WTC11 (cell line): ENCODE results near the gene STRIT1. TPM values are rescaled to one million over a fixed set of nuclear protein-coding genes. Genes with fewer than 3 reads are reported as not detected.

Source experiments
- ATAC-seq: fragments of 200-7000 bp; cut with Tn5 transposase; 2 replicates; pipeline ENCODE4 v1.10.0; 2021; ENCODE audit warnings: mild to moderate bottlenecking, moderate library complexity
- CTCF ChIA-PET: fragments of 300-600 bp; sonication (Branson Sonifier 250); formaldehyde crosslinking; loops from one replicate; lab custom pipeline; 2021; ENCODE audit warnings: antibody characterized with exemption; lab: Charles Lee
- POLR2A ChIA-PET: fragments of 350-600 bp; sonication (Branson Sonifier 250); formaldehyde crosslinking; loops from one replicate; lab custom pipeline; 2021; ENCODE audit warnings: antibody characterized with exemption; lab: Charles Lee
- DNase-seq: peaks from one replicate; pipeline ENCODE4 v3.0.0; 2021; ENCODE audit warnings: low spot score
- H3K27ac Mint-ChIP-seq: 2 replicates; pipeline ENCODE4 v1.8.0; 2021; ENCODE audit warnings: mixed read lengths
- H3K27me3 Mint-ChIP-seq: 2 replicates; pipeline ENCODE4 v1.8.0; 2021; ENCODE audit warnings: low read depth, mild to moderate bottlenecking, moderate library complexity, mixed read lengths
- H3K36me3 Mint-ChIP-seq: 2 replicates; pipeline ENCODE4 v1.8.0; 2021; ENCODE audit warnings: mixed read lengths
- H3K4me1 Mint-ChIP-seq: 2 replicates; pipeline ENCODE4 v1.8.0; 2022; ENCODE audit warnings: mixed read lengths
- H3K4me3 Mint-ChIP-seq: 2 replicates; pipeline ENCODE4 v1.8.0; 2021; ENCODE audit warnings: mild to moderate bottlenecking, moderate library complexity, mixed read lengths
- H3K9me3 Mint-ChIP-seq: 2 replicates; pipeline ENCODE4 v1.8.0; 2021; ENCODE audit warnings: mixed read lengths
- ETV6 ChIP-seq: sonication (generic); formaldehyde crosslinking; IDR thresholded peaks from 2 replicates; pipeline ENCODE4 v1.8.1; 2022; ENCODE audit warnings: mild to moderate bottlenecking, missing genetic modification reagents
- FOXK1 ChIP-seq: sonication (generic); formaldehyde crosslinking; IDR thresholded peaks from 2 replicates; pipeline ENCODE4 v1.8.0; 2022; ENCODE audit warnings: mild to moderate bottlenecking, moderate library complexity, missing genetic modification reagents
- NFYB ChIP-seq: sonication (generic); formaldehyde crosslinking; conservative IDR thresholded peaks from 2 replicates; pipeline ENCODE4 v1.8.0; 2022; ENCODE audit warnings: low read depth, missing genetic modification reagents
- PRRX2 ChIP-seq: fragments of 250-450 bp; sonication (Bioruptor Pico); IDR thresholded peaks from 2 replicates; pipeline ENCODE4 v1.8.0; 2021; ENCODE audit warnings: mild to moderate bottlenecking
- RORB ChIP-seq: fragments of 250-450 bp; sonication (Bioruptor Pico); IDR thresholded peaks from 2 replicates; pipeline ENCODE4 v1.9.0; 2021; ENCODE audit warnings: mild to moderate bottlenecking
- SP1 ChIP-seq: sonication (generic); formaldehyde crosslinking; conservative IDR thresholded peaks from 2 replicates; pipeline ENCODE4 v1.8.1; 2022; ENCODE audit warnings: missing genetic modification reagents
- TEAD4 ChIP-seq: sonication (generic); formaldehyde crosslinking; IDR thresholded peaks from 2 replicates; pipeline ENCODE4 v1.8.0; 2022; ENCODE audit warnings: mild to moderate bottlenecking, missing genetic modification reagents
- ZNF396 ChIP-seq: fragments of 250-450 bp; sonication (Bioruptor Pico); IDR thresholded peaks from 2 replicates; pipeline ENCODE4 v1.8.0; 2021; ENCODE audit warnings: mild to moderate bottlenecking, moderate library complexity, borderline replicate concordance
- total RNA-seq: library from RNA; stranded (reverse); gene quantifications from 3 replicates; pipeline ENCODE4 v1.2.3, GENCODE V29; 2021
- TF ChIP-seq, protein P1 (sequence below): sonication (generic); formaldehyde crosslinking; IDR thresholded peaks from 2 replicates; pipeline ENCODE4 v1.8.1; 2023; ENCODE audit warnings: mild to moderate bottlenecking, moderate library complexity, missing genetic modification reagents
- TF ChIP-seq, protein P2 (sequence below): sonication (generic); formaldehyde crosslinking; IDR thresholded peaks from 2 replicates; pipeline ENCODE4 v1.8.1; 2023; ENCODE audit warnings: mild to moderate bottlenecking, missing genetic modification reagents, borderline replicate concordance
- TF ChIP-seq, protein P3 (sequence below): sonication (generic); formaldehyde crosslinking; IDR thresholded peaks from 2 replicates; pipeline ENCODE4 v1.8.0; 2023; ENCODE audit warnings: missing genetic modification reagents
- TF ChIP-seq, protein P4 (sequence below): sonication (generic); formaldehyde crosslinking; IDR thresholded peaks from 2 replicates; pipeline ENCODE4 v1.8.1; 2022; ENCODE audit warnings: mild to moderate bottlenecking, missing genetic modification reagents, moderate library complexity, borderline replicate concordance
- TF ChIP-seq, protein P5 (sequence below): sonication (generic); formaldehyde crosslinking; IDR thresholded peaks from 2 replicates; pipeline ENCODE4 v1.8.0; 2023; ENCODE audit warnings: mild to moderate bottlenecking, missing genetic modification reagents
- TF ChIP-seq, protein P6 (sequence below): sonication (generic); formaldehyde crosslinking; conservative IDR thresholded peaks from 2 replicates; pipeline ENCODE4 v1.8.1; 2023; ENCODE audit warnings: mild to moderate bottlenecking, low read depth, missing genetic modification reagents, moderate library complexity
- TF ChIP-seq, protein P7 (sequence below): sonication (generic); formaldehyde crosslinking; IDR thresholded peaks from 2 replicates; pipeline ENCODE4 v1.8.0; 2023; ENCODE audit warnings: missing genetic modification reagents, mild to moderate bottlenecking, borderline replicate concordance

The STRIT1 gene
- total RNA-seq, 1 experiment from 2014 or later = 0.33 TPM

DNA sequence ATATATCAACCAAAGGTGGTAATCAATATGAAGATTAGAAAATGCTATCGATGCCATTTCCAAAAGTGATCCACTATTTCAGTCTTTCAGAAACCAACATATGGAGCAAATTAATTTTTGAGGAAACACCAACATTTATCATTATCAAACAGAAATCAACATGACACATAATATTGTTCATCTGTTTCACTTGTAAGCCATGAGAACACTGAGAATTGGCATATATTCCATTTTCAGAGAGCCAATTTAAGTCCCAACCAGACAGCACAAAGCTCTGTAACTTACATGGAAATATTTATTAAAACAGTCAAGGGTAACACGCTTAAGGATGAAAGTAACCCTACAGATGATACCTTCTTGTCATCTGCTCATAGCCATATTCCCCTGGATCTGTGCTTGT, 37.6 kb upstream of the STRIT1 start (continued):
- TF ChIP-seq, protein P1, sequence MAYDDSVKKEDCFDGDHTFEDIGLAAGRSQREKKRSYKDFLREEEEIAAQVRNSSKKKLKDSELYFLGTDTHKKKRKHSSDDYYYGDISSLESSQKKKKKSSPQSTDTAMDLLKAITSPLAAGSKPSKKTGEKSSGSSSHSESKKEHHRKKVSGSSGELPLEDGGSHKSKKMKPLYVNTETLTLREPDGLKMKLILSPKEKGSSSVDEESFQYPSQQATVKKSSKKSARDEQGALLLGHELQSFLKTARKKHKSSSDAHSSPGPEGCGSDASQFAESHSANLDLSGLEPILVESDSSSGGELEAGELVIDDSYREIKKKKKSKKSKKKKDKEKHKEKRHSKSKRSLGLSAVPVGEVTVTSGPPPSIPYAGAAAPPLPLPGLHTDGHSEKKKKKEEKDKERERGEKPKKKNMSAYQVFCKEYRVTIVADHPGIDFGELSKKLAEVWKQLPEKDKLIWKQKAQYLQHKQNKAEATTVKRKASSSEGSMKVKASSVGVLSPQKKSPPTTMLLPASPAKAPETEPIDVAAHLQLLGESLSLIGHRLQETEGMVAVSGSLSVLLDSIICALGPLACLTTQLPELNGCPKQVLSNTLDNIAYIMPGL (CRISPR knock-in tag) = no peak
- no peak for TF ChIP-seq ETV6
- no peak for TF ChIP-seq SP1 (CRISPR knock-in tag)

DNA sequence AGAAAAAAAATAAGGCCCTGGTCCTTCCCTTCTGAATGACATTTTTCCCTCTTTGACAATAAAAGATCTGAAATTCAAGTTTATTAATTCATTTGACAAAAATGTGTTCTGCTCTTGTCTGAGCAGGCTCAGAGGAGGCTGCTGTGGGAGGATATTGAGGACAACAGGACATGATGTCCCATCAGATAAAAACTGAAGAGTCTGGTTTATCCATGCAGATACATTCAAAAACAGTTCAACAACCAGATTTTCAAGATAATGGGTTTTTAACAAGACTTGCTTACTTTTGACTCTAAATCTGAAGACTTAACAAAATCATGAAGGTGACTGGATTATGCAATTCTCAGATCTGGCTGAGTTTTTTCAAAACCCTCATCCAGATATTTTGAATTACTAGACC, 36.9 kb upstream of the STRIT1 start:
- no peak overlapping the region for H3K4me3 Mint-ChIP-seq
- ChIA-PET POLR2A (no interaction called here), CTCF (no interaction called here)
- H3K36me3 Mint-ChIP-seq = no peaks in the 10 kb centered on the region
- no peak for DNase-seq
- no peak overlapping the region for H3K27ac Mint-ChIP-seq
- TF ChIP-seq, protein P2, sequence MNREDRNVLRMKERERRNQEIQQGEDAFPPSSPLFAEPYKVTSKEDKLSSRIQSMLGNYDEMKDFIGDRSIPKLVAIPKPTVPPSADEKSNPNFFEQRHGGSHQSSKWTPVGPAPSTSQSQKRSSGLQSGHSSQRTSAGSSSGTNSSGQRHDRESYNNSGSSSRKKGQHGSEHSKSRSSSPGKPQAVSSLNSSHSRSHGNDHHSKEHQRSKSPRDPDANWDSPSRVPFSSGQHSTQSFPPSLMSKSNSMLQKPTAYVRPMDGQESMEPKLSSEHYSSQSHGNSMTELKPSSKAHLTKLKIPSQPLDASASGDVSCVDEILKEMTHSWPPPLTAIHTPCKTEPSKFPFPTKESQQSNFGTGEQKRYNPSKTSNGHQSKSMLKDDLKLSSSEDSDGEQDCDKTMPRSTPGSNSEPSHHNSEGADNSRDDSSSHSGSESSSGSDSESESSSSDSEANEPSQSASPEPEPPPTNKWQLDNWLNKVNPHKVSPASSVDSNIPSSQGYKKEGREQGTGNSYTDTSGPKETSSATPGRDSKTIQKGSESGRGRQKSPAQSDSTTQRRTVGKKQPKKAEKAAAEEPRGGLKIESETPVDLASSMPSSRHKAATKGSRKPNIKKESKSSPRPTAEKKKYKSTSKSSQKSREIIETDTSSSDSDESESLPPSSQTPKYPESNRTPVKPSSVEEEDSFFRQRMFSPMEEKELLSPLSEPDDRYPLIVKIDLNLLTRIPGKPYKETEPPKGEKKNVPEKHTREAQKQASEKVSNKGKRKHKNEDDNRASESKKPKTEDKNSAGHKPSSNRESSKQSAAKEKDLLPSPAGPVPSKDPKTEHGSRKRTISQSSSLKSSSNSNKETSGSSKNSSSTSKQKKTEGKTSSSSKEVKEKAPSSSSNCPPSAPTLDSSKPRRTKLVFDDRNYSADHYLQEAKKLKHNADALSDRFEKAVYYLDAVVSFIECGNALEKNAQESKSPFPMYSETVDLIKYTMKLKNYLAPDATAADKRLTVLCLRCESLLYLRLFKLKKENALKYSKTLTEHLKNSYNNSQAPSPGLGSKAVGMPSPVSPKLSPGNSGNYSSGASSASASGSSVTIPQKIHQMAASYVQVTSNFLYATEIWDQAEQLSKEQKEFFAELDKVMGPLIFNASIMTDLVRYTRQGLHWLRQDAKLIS = no peak
- TF ChIP-seq NFYB (no peak), FOXK1 (CRISPR knock-in tag) (no peak), TEAD4 (no peak), ZNF396 (CRISPR knock-in tag) (no peak), SP1 (CRISPR knock-in tag) (no peak), PRRX2 (CRISPR knock-in tag) (no peak), RORB (CRISPR knock-in tag) (no peak)
- TF ChIP-seq, protein P3, sequence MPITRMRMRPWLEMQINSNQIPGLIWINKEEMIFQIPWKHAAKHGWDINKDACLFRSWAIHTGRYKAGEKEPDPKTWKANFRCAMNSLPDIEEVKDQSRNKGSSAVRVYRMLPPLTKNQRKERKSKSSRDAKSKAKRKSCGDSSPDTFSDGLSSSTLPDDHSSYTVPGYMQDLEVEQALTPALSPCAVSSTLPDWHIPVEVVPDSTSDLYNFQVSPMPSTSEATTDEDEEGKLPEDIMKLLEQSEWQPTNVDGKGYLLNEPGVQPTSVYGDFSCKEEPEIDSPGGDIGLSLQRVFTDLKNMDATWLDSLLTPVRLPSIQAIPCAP (CRISPR knock-in tag) = no peak
- TF ChIP-seq, protein P4, sequence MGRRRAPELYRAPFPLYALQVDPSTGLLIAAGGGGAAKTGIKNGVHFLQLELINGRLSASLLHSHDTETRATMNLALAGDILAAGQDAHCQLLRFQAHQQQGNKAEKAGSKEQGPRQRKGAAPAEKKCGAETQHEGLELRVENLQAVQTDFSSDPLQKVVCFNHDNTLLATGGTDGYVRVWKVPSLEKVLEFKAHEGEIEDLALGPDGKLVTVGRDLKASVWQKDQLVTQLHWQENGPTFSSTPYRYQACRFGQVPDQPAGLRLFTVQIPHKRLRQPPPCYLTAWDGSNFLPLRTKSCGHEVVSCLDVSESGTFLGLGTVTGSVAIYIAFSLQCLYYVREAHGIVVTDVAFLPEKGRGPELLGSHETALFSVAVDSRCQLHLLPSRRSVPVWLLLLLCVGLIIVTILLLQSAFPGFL (CRISPR knock-in tag) = no peak
- TF ChIP-seq, protein P5, sequence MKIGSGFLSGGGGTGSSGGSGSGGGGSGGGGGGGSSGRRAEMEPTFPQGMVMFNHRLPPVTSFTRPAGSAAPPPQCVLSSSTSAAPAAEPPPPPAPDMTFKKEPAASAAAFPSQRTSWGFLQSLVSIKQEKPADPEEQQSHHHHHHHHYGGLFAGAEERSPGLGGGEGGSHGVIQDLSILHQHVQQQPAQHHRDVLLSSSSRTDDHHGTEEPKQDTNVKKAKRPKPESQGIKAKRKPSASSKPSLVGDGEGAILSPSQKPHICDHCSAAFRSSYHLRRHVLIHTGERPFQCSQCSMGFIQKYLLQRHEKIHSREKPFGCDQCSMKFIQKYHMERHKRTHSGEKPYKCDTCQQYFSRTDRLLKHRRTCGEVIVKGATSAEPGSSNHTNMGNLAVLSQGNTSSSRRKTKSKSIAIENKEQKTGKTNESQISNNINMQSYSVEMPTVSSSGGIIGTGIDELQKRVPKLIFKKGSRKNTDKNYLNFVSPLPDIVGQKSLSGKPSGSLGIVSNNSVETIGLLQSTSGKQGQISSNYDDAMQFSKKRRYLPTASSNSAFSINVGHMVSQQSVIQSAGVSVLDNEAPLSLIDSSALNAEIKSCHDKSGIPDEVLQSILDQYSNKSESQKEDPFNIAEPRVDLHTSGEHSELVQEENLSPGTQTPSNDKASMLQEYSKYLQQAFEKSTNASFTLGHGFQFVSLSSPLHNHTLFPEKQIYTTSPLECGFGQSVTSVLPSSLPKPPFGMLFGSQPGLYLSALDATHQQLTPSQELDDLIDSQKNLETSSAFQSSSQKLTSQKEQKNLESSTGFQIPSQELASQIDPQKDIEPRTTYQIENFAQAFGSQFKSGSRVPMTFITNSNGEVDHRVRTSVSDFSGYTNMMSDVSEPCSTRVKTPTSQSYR = no peak
- TF ChIP-seq, protein P1 (CRISPR knock-in tag) = no peak
- TF ChIP-seq, protein P6, sequence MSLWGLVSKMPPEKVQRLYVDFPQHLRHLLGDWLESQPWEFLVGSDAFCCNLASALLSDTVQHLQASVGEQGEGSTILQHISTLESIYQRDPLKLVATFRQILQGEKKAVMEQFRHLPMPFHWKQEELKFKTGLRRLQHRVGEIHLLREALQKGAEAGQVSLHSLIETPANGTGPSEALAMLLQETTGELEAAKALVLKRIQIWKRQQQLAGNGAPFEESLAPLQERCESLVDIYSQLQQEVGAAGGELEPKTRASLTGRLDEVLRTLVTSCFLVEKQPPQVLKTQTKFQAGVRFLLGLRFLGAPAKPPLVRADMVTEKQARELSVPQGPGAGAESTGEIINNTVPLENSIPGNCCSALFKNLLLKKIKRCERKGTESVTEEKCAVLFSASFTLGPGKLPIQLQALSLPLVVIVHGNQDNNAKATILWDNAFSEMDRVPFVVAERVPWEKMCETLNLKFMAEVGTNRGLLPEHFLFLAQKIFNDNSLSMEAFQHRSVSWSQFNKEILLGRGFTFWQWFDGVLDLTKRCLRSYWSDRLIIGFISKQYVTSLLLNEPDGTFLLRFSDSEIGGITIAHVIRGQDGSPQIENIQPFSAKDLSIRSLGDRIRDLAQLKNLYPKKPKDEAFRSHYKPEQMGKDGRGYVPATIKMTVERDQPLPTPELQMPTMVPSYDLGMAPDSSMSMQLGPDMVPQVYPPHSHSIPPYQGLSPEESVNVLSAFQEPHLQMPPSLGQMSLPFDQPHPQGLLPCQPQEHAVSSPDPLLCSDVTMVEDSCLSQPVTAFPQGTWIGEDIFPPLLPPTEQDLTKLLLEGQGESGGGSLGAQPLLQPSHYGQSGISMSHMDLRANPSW (CRISPR knock-in tag) = no peak
- TF ChIP-seq, protein P7, sequence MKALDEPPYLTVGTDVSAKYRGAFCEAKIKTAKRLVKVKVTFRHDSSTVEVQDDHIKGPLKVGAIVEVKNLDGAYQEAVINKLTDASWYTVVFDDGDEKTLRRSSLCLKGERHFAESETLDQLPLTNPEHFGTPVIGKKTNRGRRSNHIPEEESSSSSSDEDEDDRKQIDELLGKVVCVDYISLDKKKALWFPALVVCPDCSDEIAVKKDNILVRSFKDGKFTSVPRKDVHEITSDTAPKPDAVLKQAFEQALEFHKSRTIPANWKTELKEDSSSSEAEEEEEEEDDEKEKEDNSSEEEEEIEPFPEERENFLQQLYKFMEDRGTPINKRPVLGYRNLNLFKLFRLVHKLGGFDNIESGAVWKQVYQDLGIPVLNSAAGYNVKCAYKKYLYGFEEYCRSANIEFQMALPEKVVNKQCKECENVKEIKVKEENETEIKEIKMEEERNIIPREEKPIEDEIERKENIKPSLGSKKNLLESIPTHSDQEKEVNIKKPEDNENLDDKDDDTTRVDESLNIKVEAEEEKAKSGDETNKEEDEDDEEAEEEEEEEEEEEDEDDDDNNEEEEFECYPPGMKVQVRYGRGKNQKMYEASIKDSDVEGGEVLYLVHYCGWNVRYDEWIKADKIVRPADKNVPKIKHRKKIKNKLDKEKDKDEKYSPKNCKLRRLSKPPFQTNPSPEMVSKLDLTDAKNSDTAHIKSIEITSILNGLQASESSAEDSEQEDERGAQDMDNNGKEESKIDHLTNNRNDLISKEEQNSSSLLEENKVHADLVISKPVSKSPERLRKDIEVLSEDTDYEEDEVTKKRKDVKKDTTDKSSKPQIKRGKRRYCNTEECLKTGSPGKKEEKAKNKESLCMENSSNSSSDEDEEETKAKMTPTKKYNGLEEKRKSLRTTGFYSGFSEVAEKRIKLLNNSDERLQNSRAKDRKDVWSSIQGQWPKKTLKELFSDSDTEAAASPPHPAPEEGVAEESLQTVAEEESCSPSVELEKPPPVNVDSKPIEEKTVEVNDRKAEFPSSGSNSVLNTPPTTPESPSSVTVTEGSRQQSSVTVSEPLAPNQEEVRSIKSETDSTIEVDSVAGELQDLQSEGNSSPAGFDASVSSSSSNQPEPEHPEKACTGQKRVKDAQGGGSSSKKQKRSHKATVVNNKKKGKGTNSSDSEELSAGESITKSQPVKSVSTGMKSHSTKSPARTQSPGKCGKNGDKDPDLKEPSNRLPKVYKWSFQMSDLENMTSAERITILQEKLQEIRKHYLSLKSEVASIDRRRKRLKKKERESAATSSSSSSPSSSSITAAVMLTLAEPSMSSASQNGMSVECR (CRISPR knock-in tag) = no peak
- 0 out of 2 replicates have a peak, but pooled peaks cover 3% of the 10 kb centered on the region for H3K9me3 Mint-ChIP-seq
- peaks cover 16% of the 10 kb centered on the region for H3K4me1 Mint-ChIP-seq
- no peaks in the 10 kb centered on the region for H3K27me3 Mint-ChIP-seq
- no peak for ATAC-seq
